HL-60/S4 (cell line): Measurements from ENCODE around the gene FBXO5.

Experiments
- in situ Hi-C: fragments of 300-500 bp; cut with MboI; formaldehyde crosslinking; loops from 2 replicates; pipeline ENCODE4 v1.14.3; 2022; ENCODE audit warnings: low sequenced_read_pairs

The FBXO5 gene

GRCh38 chr6:152952866-152953509, 29.9 kb downstream of the FBXO5 start:
- in situ Hi-C loops: no loop called here

GRCh38 chr6:152952045-152952444, 30.8 kb downstream of the FBXO5 start:
- in situ Hi-C loops: no loop called here

GRCh38 chr6:152950240-152950639, 32.6 kb downstream of the FBXO5 start:
- in situ Hi-C loops: no loop called here

GRCh38 chr6:152948150-152948768, 34.6 kb downstream of the FBXO5 start:
- in situ Hi-C loops: no loop called here

GRCh38 chr6:152946995-152947394, 35.8 kb downstream of the FBXO5 start:
- in situ Hi-C loops: no loop called here

- in situ Hi-C loops: no loop called here
Observed at GRCh38 chr6:152946484-152946883, 36.4 kb downstream of the FBXO5 start.

- in situ Hi-C loops: no loop called here
Observed at GRCh38 chr6:152943260-152943897, 39.5 kb downstream of the FBXO5 start.

- in situ Hi-C loops: no loop called here
Observed at GRCh38 chr6:152942319-152942869, 40.4 kb downstream of the FBXO5 start.

GRCh38 chr6:152941746-152942145, 41.1 kb downstream of the FBXO5 start:
- in situ Hi-C loops: no loop called here

- in situ Hi-C loops: no loop called here
Observed at GRCh38 chr6:152932865-152933264, 50.0 kb downstream of the FBXO5 start.

- in situ Hi-C loops: no loop called here
Observed at GRCh38 chr6:152922706-152923105, 60.1 kb downstream of the FBXO5 start.
